GM12878 (cell line): ENCODE measurements around the gene CDH2. TPM values are rescaled to one million over a fixed set of nuclear protein-coding genes. Genes with fewer than 3 reads are reported as not detected.

Experiments
- ATAC-seq: fragments of 200-7000 bp; cut with Tn5 transposase; 3 replicates; pipeline ENCODE4 v1.9.1; 2020; ENCODE audit warnings: mild to moderate bottlenecking, moderate library complexity
- BruUV-seq: library from RNA; stranded (reverse); fragments of 400-500 nt; replicated peaks from 2 replicates; lab custom pipeline; 2021; lab: Mats Ljungman, UMichigan
- CTCF ChIA-PET: fragments of 300-600 bp; sonication (Branson Sonifier 250); formaldehyde crosslinking; extraction: SDS; loops from one replicate; lab custom pipeline; 2021; ENCODE audit warnings: inconsistent platforms; lab: Yijun Ruan, JAX
- POLR2A ChIA-PET: fragments of 350-600 bp; formaldehyde crosslinking; extraction: SDS; loops from one replicate; lab custom pipeline; 2021; ENCODE audit warnings: inconsistent platforms; lab: Charles Lee
- RAD21 ChIA-PET: fragments of 300-600 bp; sonication (Branson Sonifier 250); formaldehyde crosslinking; loops from one replicate; lab custom pipeline; 2023; ENCODE audit warnings: antibody characterized with exemption; ENCODE audit not compliant: unreplicated experiment; lab: Charles Lee
- SMC1A ChIA-PET: fragments of 300-600 bp; sonication (Branson Sonifier 250); formaldehyde crosslinking; loops from one replicate; lab custom pipeline; 2023; ENCODE audit not compliant: unreplicated experiment, uncharacterized antibody; lab: Charles Lee
- DNase-seq: peaks from one replicate; pipeline ENCODE4 v3.0.0-alpha.2; 2011; ENCODE audit warnings: low read depth, low spot score
- FAIRE-seq: peaks from 3 replicates; lab custom pipeline; 2011; peaks lifted over from hg19 to GRCh38; lab: Jason Lieb, UNC
- H2AFZ ChIP-seq: 2 replicates; pipeline ENCODE4 v1.6.0; 2011; ENCODE audit warnings: low read depth, low read length, control low read depth; ENCODE audit not compliant: control insufficient read depth
- H3K27ac ChIP-seq: 2 replicates; pipeline ENCODE4 v1.5.1; 2011; ENCODE audit warnings: control low read depth; ENCODE audit not compliant: control insufficient read depth, insufficient read depth
- H3K27me3 ChIP-seq, 2 experiments: replicated peaks in 1 of 2; 2 replicates each; pipeline versions ENCODE4 v1.6.0 to v1.6.1; 2011; ENCODE audit warnings: low read length in 1 of 2; ENCODE audit not compliant: control insufficient read depth in 2 of 2, insufficient read depth in 2 of 2
- H3K36me3 ChIP-seq, 2 experiments: 2 replicates each; pipeline ENCODE4 v1.5.1; 2011; ENCODE audit warnings: low read length in 1 of 2; ENCODE audit not compliant: control insufficient read depth in 2 of 2, insufficient read depth in 2 of 2
- H3K4me1 ChIP-seq: 2 replicates; pipeline ENCODE4 v1.6.1; 2011; ENCODE audit warnings: mild to moderate bottlenecking, low read length, moderate library complexity, mixed read lengths; ENCODE audit not compliant: control insufficient read depth, insufficient read depth
- H3K4me2 ChIP-seq: 2 replicates; pipeline ENCODE4 v1.6.0; 2011; ENCODE audit warnings: control low read depth; ENCODE audit not compliant: control insufficient read depth, insufficient read depth
- H3K4me3 ChIP-seq: fragments of 200-600 bp; sonication (generic); 2 replicates; pipeline ENCODE4 v1.5.1; 2016
- H3K79me2 ChIP-seq: 2 replicates; pipeline ENCODE4 v1.6.0; 2011; ENCODE audit warnings: low read length; ENCODE audit not compliant: control insufficient read depth, insufficient read depth
- H3K9ac ChIP-seq: 2 replicates; pipeline ENCODE4 v1.8.0; 2011; ENCODE audit warnings: low read length, control low read depth, mixed read lengths; ENCODE audit not compliant: control insufficient read depth, insufficient read depth
- H3K9me3 ChIP-seq: replicated peaks from 3 replicates; pipeline ENCODE4 v1.5.1; 2011; ENCODE audit warnings: mild to moderate bottlenecking, low read length; ENCODE audit not compliant: control insufficient read depth, insufficient read depth
- H4K20me1 ChIP-seq: 2 replicates; pipeline ENCODE4 v1.6.0; 2011; ENCODE audit not compliant: control insufficient read depth, insufficient read depth
- BACH1 ChIP-seq: fragments of 450-650 bp; IDR thresholded peaks from 2 replicates; pipeline ENCODE4 v1.6.1; 2017; ENCODE audit warnings: mild to moderate bottlenecking, borderline replicate concordance
- JUNB ChIP-seq: IDR thresholded peaks from 2 replicates; pipeline ENCODE4 v1.6.1; 2016; ENCODE audit warnings: antibody characterized with exemption, mild to moderate bottlenecking
- MEF2A ChIP-seq: IDR thresholded peaks from 2 replicates; pipeline ENCODE4 v1.6.1; 2011; ENCODE audit warnings: low read depth, mild to moderate bottlenecking, low read length, moderate library complexity; ENCODE audit not compliant: insufficient read depth
- PKNOX1 ChIP-seq: fragments of 450-650 bp; IDR thresholded peaks from 2 replicates; pipeline ENCODE4 v1.6.1; 2016; ENCODE audit warnings: mild to moderate bottlenecking
- STAT1 ChIP-seq: fragments of 450-650 bp; conservative IDR thresholded peaks from 2 replicates; pipeline ENCODE4 v1.6.1; 2014; ENCODE audit warnings: antibody characterized with exemption, mild to moderate bottlenecking
- ZBTB11 ChIP-seq: fragments of 450-650 bp; formaldehyde crosslinking; IDR thresholded peaks from 2 replicates; pipeline ENCODE4 v1.5.0; 2022; ENCODE audit warnings: mild to moderate bottlenecking, missing genetic modification characterization
- WGBS: methylation state at CpG from one replicate; pipeline ENCODE4 v1.1.6; 2016; ENCODE audit warnings: low lambda C conversion rate; ENCODE audit not compliant: insufficient replicate concordance, insufficient coverage; ENCODE audit errors: missing lambda C conversion rate; 5-methylcytosine and 5-hydroxymethylcytosine counted together
- in situ Hi-C: fragments of 300-500 bp; cut with MboI; formaldehyde crosslinking; loops from 9 replicates; pipeline ENCODE4 v1.14.3; 2018; ENCODE audit warnings: mixed read lengths
- intact Hi-C: fragments of 100-400 bp; cut with micrococcal nuclease; formaldehyde crosslinking; loops from one replicate; pipeline ENCODE4 v1.14.2; 2022; ENCODE audit not compliant: unreplicated experiment
- polyA plus RNA-seq, 11 experiments: library from polyadenylated mRNA; depleted of rRNA in 4 of 11; unstranded in 6 of 11; stranded (reverse) in 5 of 11; fragments of >200 nt; fragmentation: Nextera tagmentation in 4 of 11; fragmentation: Illumina TruSeq in 1 of 11; extraction: Ambion mirVana in 4 of 11; extraction: Trizol in 1 of 11; gene quantifications; 1 replicate in 1 of 11; 2 replicates in 10 of 11; pipeline versions ENCODE4 v1.2.1 to v1.2.3, GENCODE V29; 2011 to 2016; ENCODE audit warnings: inconsistent platforms in 2 of 11, missing spikeins in 2 of 11, low read depth in 1 of 11
- total RNA-seq, 4 experiments: library from RNA; depleted of rRNA in 3 of 4; stranded (reverse); fragments of >200 nt in 3 of 4; fragmentation: Illumina TruSeq in 1 of 4; extraction: Trizol in 1 of 4; gene quantifications; 2 replicates each; pipeline versions ENCODE4 v1.2.1 to v1.2.3, GENCODE V29; 2013 to 2021
- TF ChIP-seq, protein P1 (sequence below): fragments of 450-650 bp; IDR thresholded peaks from 2 replicates; pipeline ENCODE4 v1.6.1; 2016; ENCODE audit warnings: mild to moderate bottlenecking

The CDH2 gene
- total and polyA plus RNA-seq, 10 of the 15 experiments (the other 5 are each of a cell fraction or from before 2014, with no cell fraction given) = 0.01 to 0.25 (median 0.06) TPM; not detected in 4

GRCh38 chr18:28039078-28039477, 137.9 kb downstream of the CDH2 start:
- Histone ChIP-seq H3K79me2 (no peaks in the 10 kb centered on the region), H3K4me1 (no peaks in the 10 kb centered on the region), H4K20me1 (no peaks in the 10 kb centered on the region), H3K4me2 (no peak overlapping the region), H3K9me3 (no peaks in the 10 kb centered on the region), H3K9ac (no peak overlapping the region), H3K27me3 (no peaks in the 10 kb centered on the region), H3K4me3 (no peak overlapping the region), H3K27ac (no peak overlapping the region), H3K36me3 (no peaks in the 10 kb centered on the region), H2AFZ (no peak overlapping the region)
- ChIA-PET RAD21 (no interaction called here), CTCF (no interaction called here), SMC1A (no interaction called here), POLR2A (no interaction called here)
- 68% methylated on average over 5 of the region's 5 CpGs for WGBS
- ATAC-seq = no peak
- no peak for TF ChIP-seq PKNOX1
- TF ChIP-seq, protein P1, sequence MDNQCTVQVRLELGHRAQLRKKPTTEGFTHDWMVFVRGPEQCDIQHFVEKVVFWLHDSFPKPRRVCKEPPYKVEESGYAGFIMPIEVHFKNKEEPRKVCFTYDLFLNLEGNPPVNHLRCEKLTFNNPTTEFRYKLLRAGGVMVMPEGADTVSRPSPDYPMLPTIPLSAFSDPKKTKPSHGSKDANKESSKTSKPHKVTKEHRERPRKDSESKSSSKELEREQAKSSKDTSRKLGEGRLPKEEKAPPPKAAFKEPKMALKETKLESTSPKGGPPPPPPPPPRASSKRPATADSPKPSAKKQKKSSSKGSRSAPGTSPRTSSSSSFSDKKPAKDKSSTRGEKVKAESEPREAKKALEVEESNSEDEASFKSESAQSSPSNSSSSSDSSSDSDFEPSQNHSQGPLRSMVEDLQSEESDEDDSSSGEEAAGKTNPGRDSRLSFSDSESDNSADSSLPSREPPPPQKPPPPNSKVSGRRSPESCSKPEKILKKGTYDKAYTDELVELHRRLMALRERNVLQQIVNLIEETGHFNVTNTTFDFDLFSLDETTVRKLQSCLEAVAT = no peak
- TF ChIP-seq ZBTB11 (CRISPR knock-in tag) = no peak
- no peak for TF ChIP-seq STAT1
- no peak for TF ChIP-seq JUNB
- no peak for TF ChIP-seq BACH1
- TF ChIP-seq MEF2A = no peak
- no peak for DNase-seq
- BruUV-seq = no TSS peak
- in situ Hi-C loops = no loop called here
- FAIRE-seq = no peak
- intact Hi-C loops = no loop called here
